Esophagus muscularis mucosa (tissue), 4 donors: ENCODE measurements around the gene FOXL2.

Experiments used
- EP300 ChIP-seq: sonication (generic); formaldehyde crosslinking; IDR thresholded peaks from one replicate; pipeline ENCODE4 v1.6.1; 2017; ENCODE audit warnings: antibody characterized with exemption
- POLR2A ChIP-seq: fragments of 450-650 bp; IDR thresholded peaks from one replicate; pipeline ENCODE4 v1.6.1; 2017; ENCODE audit warnings: antibody characterized with exemption, moderate library complexity, mild to moderate bottlenecking, low read depth
- TF ChIP-seq, protein P1 (sequence below), 3 experiments: fragments of 200-600 bp in 2 of 3; fragments of 450-650 bp in 1 of 3; sonication (generic) in 2 of 3; IDR thresholded peaks; one replicate each; pipeline ENCODE4 v1.5.1; 2017 to 2019; ENCODE audit warnings: antibody characterized with exemption in 3 of 3, mild to moderate bottlenecking in 2 of 3, moderate library complexity in 1 of 3

DNA sequence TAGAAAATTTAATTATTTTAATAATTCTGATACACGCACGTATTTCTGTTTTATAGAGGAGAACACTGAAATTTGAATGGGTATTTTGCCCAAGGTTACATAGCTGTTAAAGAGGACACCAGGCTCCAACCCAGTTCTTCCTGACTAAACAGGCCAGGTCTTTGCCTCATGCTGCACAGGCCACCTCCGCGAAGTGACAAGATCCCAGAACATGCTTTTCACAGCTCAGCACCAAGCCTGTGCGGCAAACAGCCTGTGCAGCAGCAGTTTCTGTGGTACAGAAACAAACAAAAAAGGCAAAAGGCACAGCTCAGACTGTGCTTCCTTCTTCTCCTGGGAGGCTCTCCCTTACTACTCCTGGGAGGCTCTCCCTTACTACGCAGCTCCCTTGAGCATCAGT is 6.5 kb downstream of the FOXL2 start:
- TF ChIP-seq, protein P1, sequence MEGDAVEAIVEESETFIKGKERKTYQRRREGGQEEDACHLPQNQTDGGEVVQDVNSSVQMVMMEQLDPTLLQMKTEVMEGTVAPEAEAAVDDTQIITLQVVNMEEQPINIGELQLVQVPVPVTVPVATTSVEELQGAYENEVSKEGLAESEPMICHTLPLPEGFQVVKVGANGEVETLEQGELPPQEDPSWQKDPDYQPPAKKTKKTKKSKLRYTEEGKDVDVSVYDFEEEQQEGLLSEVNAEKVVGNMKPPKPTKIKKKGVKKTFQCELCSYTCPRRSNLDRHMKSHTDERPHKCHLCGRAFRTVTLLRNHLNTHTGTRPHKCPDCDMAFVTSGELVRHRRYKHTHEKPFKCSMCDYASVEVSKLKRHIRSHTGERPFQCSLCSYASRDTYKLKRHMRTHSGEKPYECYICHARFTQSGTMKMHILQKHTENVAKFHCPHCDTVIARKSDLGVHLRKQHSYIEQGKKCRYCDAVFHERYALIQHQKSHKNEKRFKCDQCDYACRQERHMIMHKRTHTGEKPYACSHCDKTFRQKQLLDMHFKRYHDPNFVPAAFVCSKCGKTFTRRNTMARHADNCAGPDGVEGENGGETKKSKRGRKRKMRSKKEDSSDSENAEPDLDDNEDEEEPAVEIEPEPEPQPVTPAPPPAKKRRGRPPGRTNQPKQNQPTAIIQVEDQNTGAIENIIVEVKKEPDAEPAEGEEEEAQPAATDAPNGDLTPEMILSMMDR (IDR thresholded peaks at IDR 0.05), result no peak
- TF ChIP-seq POLR2A (no peak), EP300 (no peak)
